Stimulated activated naive CD8-positive, alpha-beta T cell treated with anti-CD3 and anti-CD28 coated beads, Interleukin-15, Interleukin-2, amounts not matched to agents 100 U/mL and 50 U/mL, for 24 hours (primary cell): ENCODE data around the gene SMAD7.

Experiments used
- ATAC-seq: fragments of 150-1000 bp; cut with Tn5 transposase; one replicate; pipeline ENCODE4 v1.10.0; 2021
- DNase-seq: peaks from one replicate; pipeline ENCODE4 v3.0.0; 2021

SMAD7 gene

DNA sequence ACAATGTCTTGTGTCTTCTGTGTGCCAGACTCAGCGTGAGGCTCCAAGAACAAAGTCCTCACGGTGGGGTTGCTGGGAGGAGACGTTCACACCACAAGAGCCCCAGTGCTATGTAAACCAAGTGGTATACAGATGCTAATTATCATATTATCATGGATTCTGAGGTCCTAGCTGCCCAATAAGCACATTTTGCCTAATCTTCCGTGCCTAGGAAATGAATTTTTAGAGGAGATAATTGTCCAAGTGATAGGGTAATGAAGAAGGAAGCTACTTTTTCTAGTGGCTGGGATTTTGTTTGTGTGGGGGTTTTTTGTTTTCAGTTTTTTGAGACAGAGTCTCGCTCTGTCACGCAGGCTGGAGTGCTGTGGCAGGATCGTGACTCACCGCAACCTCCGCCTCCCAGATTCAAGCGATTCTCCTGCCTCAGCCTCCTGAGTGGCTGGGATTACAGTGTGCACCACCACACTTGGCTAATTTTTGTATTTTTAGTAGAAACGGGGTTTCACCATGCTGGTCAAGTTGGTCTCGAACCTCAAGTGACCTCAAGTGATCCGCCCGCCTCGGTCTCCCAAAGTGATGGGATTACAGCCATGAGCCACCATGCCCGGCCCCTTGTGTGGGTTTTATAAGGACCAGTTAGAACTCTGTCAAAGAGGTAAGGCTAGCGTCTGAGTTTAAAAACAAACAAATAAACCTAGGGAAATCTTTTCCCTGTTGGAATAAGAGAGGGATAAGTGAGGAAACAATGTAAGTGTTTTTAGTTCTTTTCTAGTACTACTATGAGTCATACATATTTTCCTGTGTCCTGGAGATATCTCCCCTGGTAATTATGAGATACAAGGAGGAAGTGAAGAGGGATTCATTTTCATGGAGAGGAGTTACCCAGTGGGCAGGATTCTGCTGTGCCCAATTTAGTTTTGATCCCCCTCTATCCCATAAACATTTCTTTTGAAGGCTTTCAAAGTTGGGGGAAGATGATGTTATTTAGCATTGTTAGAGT, 9.5 kb upstream of the SMAD7 start:
- no peak for ATAC-seq
- DNase-seq: no peak

GRCh38 chr18:48959551-48959920, 8.8 kb upstream of the SMAD7 start:
- ATAC-seq (no peak), DNase-seq (no peak)

DNA sequence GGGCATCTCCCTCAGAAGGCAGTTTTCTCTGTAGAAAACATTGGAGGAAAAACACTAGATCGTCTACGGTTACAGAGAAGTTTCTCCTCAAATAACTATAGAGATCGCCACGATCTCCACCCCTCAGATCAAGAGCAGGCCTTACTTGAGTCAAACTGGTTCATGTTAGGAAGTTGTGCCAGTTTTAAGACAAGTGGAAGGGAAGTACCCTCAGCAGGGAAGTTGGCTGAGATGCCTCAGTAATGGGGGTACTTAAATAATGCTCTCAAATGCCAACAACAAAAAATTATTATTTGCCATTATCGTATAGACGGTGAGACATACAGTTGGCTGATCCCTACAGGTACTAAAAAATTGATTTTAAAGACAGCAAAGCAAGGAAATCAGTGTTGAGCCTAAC, 8.2 kb upstream of the SMAD7 start:
- no peak for ATAC-seq
- no peak for DNase-seq

GRCh38 chr18:48957616-48958015, 6.9 kb upstream of the SMAD7 start:
- DNase-seq (no peak), ATAC-seq (no peak)

- DNase-seq: no peak
- ATAC-seq: no peak
Observed at GRCh38 chr18:48957136-48957535, 6.4 kb upstream of the SMAD7 start.

GRCh38 chr18:48956356-48956755, 5.6 kb upstream of the SMAD7 start:
- ATAC-seq: no peak
- no peak for DNase-seq

GRCh38 chr18:48955830-48956261, 5.1 kb upstream of the SMAD7 start:
- ATAC-seq (no peak), DNase-seq (no peak)

DNA sequence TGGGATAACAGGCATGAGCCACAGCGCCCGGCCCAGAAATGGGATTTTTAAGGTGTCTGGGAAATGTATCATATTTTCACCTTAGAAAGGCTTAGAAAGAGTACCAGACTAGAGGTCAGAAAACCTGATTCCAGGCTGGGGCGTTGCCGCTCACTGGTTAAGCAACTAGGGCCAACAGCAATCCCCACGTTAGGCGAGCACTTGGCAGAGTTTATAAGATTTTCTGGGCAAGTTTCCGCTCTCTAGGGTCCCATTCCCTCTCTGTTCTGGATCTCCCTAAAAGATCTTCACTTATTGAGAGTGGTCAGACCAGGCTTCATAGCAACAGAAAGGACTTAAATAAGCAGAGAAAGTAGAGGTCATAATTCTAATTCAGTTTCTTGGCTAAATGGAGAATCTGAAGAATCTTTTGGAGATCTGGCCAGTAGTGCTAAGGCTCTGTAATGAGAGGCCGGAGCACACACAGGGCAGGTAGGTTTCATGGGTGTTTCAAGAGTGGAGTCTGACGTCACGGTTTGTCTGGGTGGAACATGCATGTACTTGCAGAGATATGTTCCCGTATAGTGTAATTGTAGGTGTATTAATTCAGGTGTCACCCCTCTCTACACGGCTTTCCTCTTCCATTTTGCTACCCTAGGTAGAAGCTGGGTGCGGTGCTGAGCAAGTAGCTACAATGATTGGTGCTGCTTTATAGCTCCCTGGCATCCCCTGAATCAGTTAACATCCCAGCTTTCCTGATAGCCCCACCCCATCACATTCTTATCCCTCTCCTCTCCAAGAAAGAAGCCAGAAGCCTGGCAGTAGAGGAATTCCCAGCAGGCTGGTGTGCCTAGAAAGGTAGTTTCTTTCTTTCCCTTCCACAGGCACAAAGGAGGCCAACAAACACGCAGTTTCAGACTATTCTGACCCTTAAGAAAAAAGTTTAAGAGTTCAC, 4.4 kb upstream of the SMAD7 start:
- DNase-seq (no peak), ATAC-seq (no peak)

DNA sequence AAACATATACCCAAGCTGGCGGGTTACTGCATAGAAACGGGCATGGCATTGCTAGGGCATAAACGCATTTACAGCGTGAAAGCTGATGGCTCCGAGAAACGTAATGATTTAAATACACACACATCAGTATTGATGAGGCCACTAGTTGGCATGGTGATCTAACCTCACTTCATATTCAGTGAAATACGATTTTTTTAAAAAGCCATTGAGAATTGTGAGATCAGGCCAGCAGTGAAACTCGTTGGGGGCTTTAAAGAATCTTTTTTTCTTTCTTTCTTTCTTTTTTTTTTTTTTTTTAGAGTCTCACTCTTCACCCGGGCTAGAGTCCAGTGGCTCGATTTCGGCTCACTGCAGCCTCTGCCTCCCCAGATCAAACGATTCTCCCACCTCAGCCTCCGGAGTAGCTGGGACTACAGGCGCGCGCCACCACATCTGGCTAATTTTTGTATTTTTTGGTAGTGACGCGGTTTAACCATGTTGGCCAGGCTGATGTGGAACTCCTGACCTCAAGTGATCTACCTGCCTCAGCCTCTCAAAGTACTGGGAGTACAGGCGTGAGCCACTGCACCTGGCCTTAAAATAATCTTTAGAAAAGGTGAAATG, 2.4 kb upstream of the SMAD7 start:
- no peak for ATAC-seq
- no peak for DNase-seq

DNA sequence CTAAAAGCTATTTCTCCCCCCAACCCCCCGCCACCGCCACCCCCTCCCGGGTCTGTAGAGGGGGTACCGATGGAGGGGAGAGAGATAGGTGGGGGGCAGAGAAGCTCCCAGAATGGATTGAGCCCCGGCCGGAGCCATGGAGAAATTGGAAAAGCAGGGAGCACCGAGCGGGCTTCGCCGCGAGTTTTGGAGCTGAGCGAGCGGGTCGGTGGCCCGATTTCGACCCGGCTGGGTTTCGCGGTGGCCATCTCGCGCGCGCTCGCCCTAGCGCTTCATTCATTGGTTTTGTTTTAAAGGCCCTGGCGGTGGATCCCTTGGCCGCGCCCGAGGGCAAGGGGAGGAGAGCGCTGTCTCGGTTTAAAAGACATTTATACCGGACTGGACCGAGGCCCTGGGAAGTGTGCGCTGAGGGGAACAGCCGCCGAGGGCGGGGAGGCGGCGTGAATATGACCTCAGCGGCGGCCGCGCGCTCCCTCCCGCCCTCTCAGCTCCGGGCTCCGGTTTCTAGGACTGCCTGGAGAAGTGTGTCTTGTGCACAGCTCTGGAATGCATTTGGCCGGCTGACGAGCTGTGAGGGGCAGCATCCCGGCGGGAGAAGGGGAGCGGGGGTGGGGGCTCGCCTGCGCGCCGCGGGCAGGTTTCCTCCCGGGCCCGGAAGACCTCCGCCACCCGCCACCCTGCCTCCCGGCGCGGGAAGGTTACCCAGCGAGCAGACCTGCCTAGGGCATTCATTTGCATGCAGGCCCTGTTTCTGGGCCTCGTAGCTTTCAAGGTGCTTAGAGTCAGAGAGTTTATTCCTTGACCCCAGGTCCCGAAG, 1.7 kb upstream of the SMAD7 start:
- peak; percentile 63 for DNase-seq
- ATAC-seq: peak; percentile 21

DNA sequence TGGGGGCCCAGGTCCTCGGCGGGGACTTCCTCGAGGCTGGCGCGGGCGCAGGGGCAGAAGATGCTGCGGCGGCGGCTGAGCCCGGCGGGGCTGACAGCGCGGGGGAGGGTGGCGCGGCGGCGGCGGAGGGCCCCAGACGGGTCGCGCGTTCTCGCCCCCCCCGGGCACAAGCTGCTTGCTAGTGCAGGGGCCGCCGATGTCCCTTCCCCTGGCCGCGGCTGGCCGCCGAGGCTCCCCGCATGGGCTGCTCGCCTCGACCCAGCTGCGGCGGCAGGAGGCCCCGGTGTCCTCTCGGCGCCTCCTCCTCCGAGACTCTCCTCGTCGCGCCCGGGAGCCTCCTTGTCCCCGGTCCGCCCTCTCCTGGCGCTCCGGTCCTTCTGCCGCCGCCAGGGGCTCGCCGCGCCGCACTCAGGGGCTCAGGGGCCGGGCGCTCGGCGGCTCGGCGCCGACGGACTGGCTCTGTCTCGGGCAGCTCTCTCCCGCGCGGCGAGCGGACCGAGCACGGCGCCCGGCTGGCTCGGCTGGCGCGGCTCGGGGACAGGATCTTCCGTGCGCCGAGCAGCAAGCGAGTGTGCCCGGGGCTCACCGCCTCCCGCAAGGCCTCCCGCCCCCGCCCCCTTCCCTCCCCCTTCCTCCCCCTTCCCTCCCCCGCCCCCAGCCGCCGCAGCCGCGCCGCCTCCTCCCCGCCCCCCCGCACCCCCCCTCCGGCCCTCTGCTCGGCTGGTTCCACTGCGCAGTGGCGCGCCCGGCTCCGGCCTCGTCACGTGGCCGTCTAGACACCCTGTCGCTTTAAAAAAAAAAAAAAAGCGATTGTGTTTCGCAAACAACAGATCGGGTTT, 902 bp upstream of the SMAD7 start:
- DNase-seq (peak; percentile 79), ATAC-seq (peak; percentile 52)

GRCh38 chr18:48949606-48950535, 894 bp downstream of the SMAD7 start:
- peak; percentile 41 for DNase-seq
- peak; percentile 20 for ATAC-seq

DNA sequence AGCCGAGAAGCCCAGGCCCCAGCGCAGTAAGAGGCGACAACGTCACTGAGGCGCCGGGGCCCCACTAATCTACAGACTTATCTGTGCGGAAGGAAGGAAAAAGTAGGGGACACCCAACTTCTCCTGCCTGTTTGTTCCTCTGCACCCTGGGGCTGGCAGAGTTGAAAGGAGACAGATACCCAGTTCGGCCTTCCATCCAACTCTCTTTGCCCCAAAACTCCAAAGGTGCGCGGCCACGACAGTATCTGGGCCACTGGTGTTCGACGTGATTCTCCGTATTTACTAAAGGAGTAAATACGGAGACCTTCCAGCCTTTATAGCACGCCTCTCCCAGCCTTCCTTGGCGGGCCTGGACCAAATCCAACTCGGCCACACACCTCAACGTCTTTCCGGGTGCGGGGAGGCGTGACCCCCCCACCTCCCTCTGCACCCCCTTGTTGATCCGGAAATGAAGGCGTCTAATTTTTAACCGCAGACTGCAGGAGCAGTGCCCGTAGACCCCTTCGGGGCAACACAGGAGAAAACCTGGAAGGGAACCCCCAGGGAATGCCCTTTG, 1.6 kb downstream of the SMAD7 start:
- DNase-seq (peak; percentile 49), ATAC-seq (no peak)

DNA sequence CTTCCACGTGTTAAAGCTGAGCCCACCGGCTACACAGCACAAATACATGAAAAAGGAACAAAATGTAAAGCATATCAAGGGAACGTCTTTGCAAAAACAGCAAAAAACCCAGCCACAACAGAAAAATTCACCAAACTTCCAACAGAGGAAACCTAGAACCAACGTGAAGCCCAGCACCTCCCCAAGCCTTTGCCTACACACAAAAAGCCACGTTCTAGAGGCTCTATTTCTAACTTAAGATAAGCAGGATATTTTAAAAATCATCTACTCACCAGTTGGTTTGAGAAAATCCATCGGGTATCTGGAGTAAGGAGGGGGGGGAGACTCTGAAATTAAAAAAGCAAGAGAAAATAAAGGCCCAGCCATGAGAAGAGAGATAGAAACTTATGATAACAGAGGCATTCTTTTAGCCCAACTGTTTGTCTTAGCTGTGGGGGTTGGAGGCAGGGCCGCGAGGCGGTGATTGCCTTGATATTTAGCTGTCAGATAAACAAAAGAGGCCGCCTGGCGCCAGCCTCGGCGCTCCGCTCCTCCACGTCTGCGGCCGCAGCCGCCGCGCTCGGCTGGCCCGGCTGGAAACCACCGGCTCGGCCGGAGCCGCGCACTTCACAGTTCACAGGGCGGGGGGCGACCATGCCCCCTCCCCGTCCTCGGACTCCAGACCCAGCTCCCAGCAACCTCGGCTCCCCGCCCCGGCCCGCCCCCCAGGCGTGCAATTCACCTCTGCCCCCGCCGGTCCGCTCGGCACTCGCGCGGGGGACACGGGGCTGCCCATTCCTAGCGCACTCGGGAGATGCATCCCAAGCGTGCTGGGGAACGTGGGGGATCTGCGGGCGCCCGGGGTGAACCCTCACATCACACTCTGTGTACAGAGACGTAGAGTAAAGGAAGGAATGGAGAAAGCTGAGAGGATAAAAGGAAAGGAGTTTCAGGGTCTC, 2.4 kb downstream of the SMAD7 start:
- ATAC-seq: no peak
- DNase-seq: peak; percentile 55

GRCh38 chr18:48947560-48947959, 3.2 kb downstream of the SMAD7 start:
- DNase-seq (no peak), ATAC-seq (no peak)

DNA sequence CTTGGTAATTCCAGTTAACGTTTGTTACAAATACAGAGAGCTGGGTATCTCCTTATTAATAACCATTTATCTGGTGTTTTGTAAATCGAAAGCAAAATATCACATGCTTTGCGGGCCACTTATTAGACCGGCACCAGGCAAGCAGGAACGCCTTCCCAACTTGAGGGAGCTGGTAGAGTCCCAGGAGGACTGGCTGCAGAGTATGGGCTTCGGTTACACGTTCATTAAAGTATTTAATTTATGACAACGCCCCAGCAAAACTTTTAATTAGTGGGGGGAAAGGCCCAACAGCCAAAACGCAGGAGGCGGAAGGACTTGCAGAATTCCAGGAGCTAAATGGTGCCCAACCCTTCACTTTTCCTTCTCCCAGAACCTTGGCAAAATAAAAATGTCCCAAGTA, 3.7 kb downstream of the SMAD7 start:
- no peak for DNase-seq
- ATAC-seq: no peak

DNA sequence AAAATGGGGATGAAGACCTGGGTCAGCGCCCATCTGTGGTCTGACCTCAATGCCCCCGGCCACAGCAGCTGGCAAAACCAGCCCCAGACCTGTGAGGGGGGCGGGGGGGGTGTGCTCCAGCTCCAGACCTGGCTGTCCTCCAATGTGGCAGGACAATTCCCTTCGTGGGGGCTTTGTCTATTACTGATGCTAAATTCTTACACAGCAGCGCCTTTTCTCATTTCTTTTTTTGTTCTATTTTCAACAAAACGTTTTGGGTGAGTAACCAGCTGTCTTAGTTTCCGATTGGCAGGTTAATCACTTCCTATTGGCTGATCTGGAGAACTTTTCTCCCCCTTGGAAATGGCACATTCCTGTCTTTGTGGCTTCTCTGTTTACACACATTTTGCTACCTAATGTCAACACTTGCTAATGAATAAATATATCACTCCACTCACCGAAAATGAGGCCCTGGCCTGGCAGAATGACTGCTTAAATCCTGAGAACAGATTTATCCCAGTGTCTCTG, 4.4 kb downstream of the SMAD7 start:
- ATAC-seq (no peak), DNase-seq (no peak)

- DNase-seq: no peak
- ATAC-seq: no peak
Observed at GRCh38 chr18:48945953-48946217, 4.9 kb downstream of the SMAD7 start.
